B cell (primary cell): ENCODE results near the gene FBN2. TPM values are rescaled to one million over a fixed set of nuclear protein-coding genes. Genes with fewer than 3 reads are reported as not detected.

Source experiments
- ATAC-seq: fragments of 200-7000 bp; cut with Tn5 transposase; one replicate; pipeline ENCODE4 v1.10.0; 2021; ENCODE audit warnings: low read depth, mild to moderate bottlenecking, moderate number of reproducible peaks, moderate library complexity
- CTCF ChIA-PET: fragments of 350-600 bp; sonication (Branson Sonifier 250); formaldehyde crosslinking; loops from one replicate; lab custom pipeline; 2021; ENCODE audit warnings: antibody characterized with exemption, inconsistent platforms; lab: Charles Lee
- POLR2A ChIA-PET: fragments of 350-600 bp; sonication (Branson Sonifier 250); formaldehyde crosslinking; loops from one replicate; lab custom pipeline; 2021; ENCODE audit warnings: antibody characterized with exemption; lab: Charles Lee
- DNase-seq: peaks from one replicate; pipeline ENCODE4 v3.0.0; 2013
- H2AFZ ChIP-seq: 2 replicates; pipeline ENCODE4 v1.6.1; 2012; ENCODE audit warnings: mild to moderate bottlenecking, low read depth, low read length; ENCODE audit not compliant: insufficient read depth, poor library complexity, severe bottlenecking
- H3K27ac ChIP-seq, 2 donors: 1 replicate in 1 of 2; 2 replicates in 1 of 2; pipeline ENCODE4 v1.5.1; 2012 to 2013; ENCODE audit warnings: low read length in 2 of 2, mild to moderate bottlenecking in 2 of 2, moderate library complexity in 1 of 2
- H3K27me3 ChIP-seq, 4 experiments: fragments of 200-600 bp in 1 of 4; sonication (generic) in 1 of 4; replicated peaks in 1 of 4; 1 replicate in 2 of 4; 2 replicates in 2 of 4; pipeline versions ENCODE4 v1.6.1 to v1.7.0; 2013 to 2016; ENCODE audit warnings: low read length in 3 of 4, mild to moderate bottlenecking in 2 of 4, mixed read lengths in 1 of 4, moderate library complexity in 1 of 4; ENCODE audit not compliant: insufficient read depth in 4 of 4, control insufficient read depth in 3 of 4; ENCODE audit errors: control extremely low read depth in 1 of 4
- H3K36me3 ChIP-seq, 2 experiments: replicated peaks in 1 of 2; 1 replicate in 1 of 2; 2 replicates in 1 of 2; pipeline versions ENCODE4 v1.6.1 to v1.7.1; 2013; ENCODE audit warnings: low read length in 1 of 2; ENCODE audit not compliant: insufficient read depth in 2 of 2, control insufficient read depth in 1 of 2; ENCODE audit errors: control extremely low read depth in 1 of 2, extremely low read depth in 1 of 2
- H3K4me1 ChIP-seq, 2 donors: fragments of 200-600 bp in 1 of 2; sonication (generic) in 1 of 2; 1 replicate in 1 of 2; 2 replicates in 1 of 2; pipeline versions ENCODE4 v1.5.1 to v1.6.1; 2013 to 2017; ENCODE audit warnings: low read length in 2 of 2; ENCODE audit not compliant: control insufficient read depth in 2 of 2, insufficient read depth in 2 of 2
- H3K4me2 ChIP-seq: replicated peaks from 2 replicates; pipeline ENCODE3; 2012; ENCODE audit warnings: mild to moderate bottlenecking, low read depth, low read length; ENCODE audit not compliant: poor library complexity, severe bottlenecking
- H3K4me3 ChIP-seq, 5 experiments: fragments of 200-600 bp in 1 of 5; sonication (generic) in 1 of 5; 1 replicate in 3 of 5; 2 replicates in 2 of 5; pipeline versions ENCODE4 v1.5.1 to v1.7.0; 2011 to 2016; ENCODE audit warnings: low read length in 4 of 5, mild to moderate bottlenecking in 4 of 5, low read depth in 2 of 5, control low read depth in 1 of 5, moderate library complexity in 1 of 5; ENCODE audit not compliant: insufficient read depth in 1 of 5; ENCODE audit errors: control extremely low read depth in 1 of 5, extremely low read depth in 1 of 5
- H3K79me2 ChIP-seq: fragments of 200-600 bp; sonication (generic); one replicate; pipeline ENCODE4 v1.6.0; 2016; ENCODE audit warnings: low read length; ENCODE audit not compliant: control insufficient read depth, insufficient read depth
- H3K9ac ChIP-seq: fragments of 200-600 bp; sonication (generic); 2 replicates; pipeline ENCODE4 v1.6.1; 2017; ENCODE audit warnings: mild to moderate bottlenecking, low read length, moderate library complexity
- H3K9me3 ChIP-seq, 3 donors: one replicate each; pipeline versions ENCODE4 v1.6.1 to v1.7.1; 2013; ENCODE audit warnings: low read length in 2 of 3; ENCODE audit not compliant: control insufficient read depth in 2 of 3, insufficient read depth in 1 of 3; ENCODE audit errors: control extremely low read depth in 1 of 3
- H4K20me1 ChIP-seq: 2 replicates; pipeline ENCODE4 v1.6.0; 2012; ENCODE audit warnings: mild to moderate bottlenecking, low read length; ENCODE audit not compliant: insufficient read depth, control insufficient read depth, poor library complexity, severe bottlenecking
- H3K27ac Mint-ChIP-seq: one replicate; pipeline ENCODE4 v1.8.0; 2021; ENCODE audit warnings: mixed read lengths
- H3K27me3 Mint-ChIP-seq: one replicate; pipeline ENCODE4 v1.8.0; 2021; ENCODE audit warnings: mixed read lengths
- H3K4me1 Mint-ChIP-seq: one replicate; pipeline ENCODE4 v1.8.0; 2021; ENCODE audit warnings: mixed read lengths
- H3K4me3 Mint-ChIP-seq: one replicate; pipeline ENCODE4 v1.8.0; 2021; ENCODE audit warnings: mixed read lengths
- H3K9me3 Mint-ChIP-seq: one replicate; pipeline ENCODE4 v1.8.0; 2022; ENCODE audit warnings: mixed read lengths; ENCODE audit not compliant: insufficient read depth
- EZH2 ChIP-seq: IDR thresholded peaks from 2 replicates; pipeline ENCODE4 v1.6.1; 2012; ENCODE audit warnings: borderline replicate concordance, low read depth, mild to moderate bottlenecking, moderate library complexity, low read length; ENCODE audit not compliant: insufficient read depth, poor library complexity, severe bottlenecking
- WGBS: methylation state at CpG from one replicate; pipeline ENCODE4 v1.1.5; 2013; ENCODE audit warnings: missing lambda C conversion rate; ENCODE audit not compliant: insufficient coverage; 5-methylcytosine and 5-hydroxymethylcytosine counted together
- intact Hi-C: fragments of 100-400 bp; cut with micrococcal nuclease; formaldehyde crosslinking; loops from one replicate; pipeline ENCODE4 v1.10.0; 2022
- polyA plus RNA-seq: library from polyadenylated mRNA; depleted of rRNA; stranded (reverse); fragments of >200 nt; gene quantifications from 2 replicates; pipeline ENCODE4 v1.2.3, GENCODE V29; 2012
- total RNA-seq, 2 donors: library from RNA; stranded (reverse); fragments of 120-200 nt in 1 of 2; gene quantifications; 1 replicate in 1 of 2; 2 replicates in 1 of 2; pipeline versions ENCODE4 v1.2.3 to v1.2.4, GENCODE V29; 2013 to 2022
- TF ChIP-seq, protein P1 (sequence below): fragments of 200-600 bp; IDR thresholded peaks from one replicate; pipeline ENCODE4 v1.8.0; 2022; ENCODE audit warnings: antibody characterized with exemption, mild to moderate bottlenecking

The FBN2 gene
- total and polyA plus RNA-seq, 2 donors (not counting 1 experiment from before 2014, with no cell fraction given) = 0.03 TPM; not detected in 1

GRCh38 chr5:128541385-128541784 lies 3.3 kb upstream of the FBN2 start:
- no peak for ATAC-seq
- H3K27ac ChIP-seq = no peak overlapping the region
- POLR2A ChIA-PET = no interaction called here

DNA sequence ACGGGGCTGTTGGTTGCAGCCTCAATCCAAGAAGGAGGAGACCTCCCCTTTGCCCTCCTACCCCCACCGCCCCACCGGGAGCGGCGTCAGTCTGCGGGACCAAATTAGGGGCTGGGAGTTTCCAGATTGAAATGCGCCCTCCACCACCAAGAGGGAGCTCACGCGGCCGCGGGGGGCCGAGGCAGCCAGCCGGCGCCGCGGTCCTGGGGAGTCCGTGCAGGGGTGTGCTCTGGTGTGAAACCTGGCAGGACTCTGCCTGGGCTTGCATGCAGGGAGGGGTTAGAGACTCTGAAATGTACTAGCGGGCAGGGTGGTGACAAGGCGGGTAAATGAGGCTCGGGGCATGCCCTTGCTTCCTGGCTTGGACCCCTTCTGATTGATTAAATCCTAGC lies 989 bp upstream of the FBN2 start:
- no peak overlapping the region for H2AFZ ChIP-seq
- H3K27ac Mint-ChIP-seq = no peak overlapping the region
- POLR2A ChIA-PET = no interaction called here
- no peak for ATAC-seq
- H3K9me3 ChIP-seq = peaks cover 0 to 23% (median 0%) of the 10 kb centered on the region in 3 donors
- H3K4me3 ChIP-seq = no peak overlapping the region
- H3K27ac ChIP-seq = no peak overlapping the region
- peaks cover 0 to 3% of the 10 kb centered on the region in 2 donors for H3K4me1 ChIP-seq
- no peaks in the 10 kb centered on the region for H3K36me3 ChIP-seq
- H3K27me3 ChIP-seq = peaks cover 0 to 36% (median 12%) of the 10 kb centered on the region in 4 experiments
- no peaks in the 10 kb centered on the region for H3K79me2 ChIP-seq
- no peak overlapping the region for H3K4me3 Mint-ChIP-seq
- peaks cover 2% of the 10 kb centered on the region for H3K9me3 Mint-ChIP-seq
- no peak overlapping the region for H3K9ac ChIP-seq
- WGBS = 8% methylated on average over 14 of the region's 20 CpGs
- DNase-seq = no peak
- no peaks in the 10 kb centered on the region for H4K20me1 ChIP-seq
- CTCF ChIA-PET = no interaction called here
- H3K4me1 Mint-ChIP-seq = peaks cover 6% of the 10 kb centered on the region
- intact Hi-C loops = no loop called here
- TF ChIP-seq, protein P1, sequence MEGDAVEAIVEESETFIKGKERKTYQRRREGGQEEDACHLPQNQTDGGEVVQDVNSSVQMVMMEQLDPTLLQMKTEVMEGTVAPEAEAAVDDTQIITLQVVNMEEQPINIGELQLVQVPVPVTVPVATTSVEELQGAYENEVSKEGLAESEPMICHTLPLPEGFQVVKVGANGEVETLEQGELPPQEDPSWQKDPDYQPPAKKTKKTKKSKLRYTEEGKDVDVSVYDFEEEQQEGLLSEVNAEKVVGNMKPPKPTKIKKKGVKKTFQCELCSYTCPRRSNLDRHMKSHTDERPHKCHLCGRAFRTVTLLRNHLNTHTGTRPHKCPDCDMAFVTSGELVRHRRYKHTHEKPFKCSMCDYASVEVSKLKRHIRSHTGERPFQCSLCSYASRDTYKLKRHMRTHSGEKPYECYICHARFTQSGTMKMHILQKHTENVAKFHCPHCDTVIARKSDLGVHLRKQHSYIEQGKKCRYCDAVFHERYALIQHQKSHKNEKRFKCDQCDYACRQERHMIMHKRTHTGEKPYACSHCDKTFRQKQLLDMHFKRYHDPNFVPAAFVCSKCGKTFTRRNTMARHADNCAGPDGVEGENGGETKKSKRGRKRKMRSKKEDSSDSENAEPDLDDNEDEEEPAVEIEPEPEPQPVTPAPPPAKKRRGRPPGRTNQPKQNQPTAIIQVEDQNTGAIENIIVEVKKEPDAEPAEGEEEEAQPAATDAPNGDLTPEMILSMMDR = no peak
- no peak for TF ChIP-seq EZH2
- no peak overlapping the region for H3K4me2 ChIP-seq
- H3K27me3 Mint-ChIP-seq = peaks cover 31% of the 10 kb centered on the region

More at GRCh38 chr5:128541385-128541784, 3.3 kb upstream of the FBN2 start:
- Mint-ChIP-seq H3K27ac (no peak overlapping the region), H3K27me3 (peaks cover 18% of the 10 kb centered on the region), H3K9me3 (no peaks in the 10 kb centered on the region), H3K4me3 (no peak overlapping the region), H3K4me1 (peaks cover 3% of the 10 kb centered on the region)
- no peak for DNase-seq
- H3K36me3 ChIP-seq = no peaks in the 10 kb centered on the region
- peaks cover 0 to 20% (median 3%) of the 10 kb centered on the region in 3 donors for H3K9me3 ChIP-seq
- H3K4me3 ChIP-seq = no peak overlapping the region
- no peak for TF ChIP-seq EZH2
- TF ChIP-seq, protein P1 = no peak
- H4K20me1 ChIP-seq = no peaks in the 10 kb centered on the region
- H3K4me1 ChIP-seq = peaks cover 0 to 3% of the 10 kb centered on the region in 2 donors
- no peak overlapping the region for H3K9ac ChIP-seq
- H2AFZ ChIP-seq = no peak overlapping the region
- H3K27me3 ChIP-seq = peaks cover 0 to 29% (median 9%) of the 10 kb centered on the region in 4 experiments
- WGBS = no CpG with 5 or more reads among the region's 3 CpGs
- intact Hi-C loops = no loop called here
- H3K79me2 ChIP-seq = no peaks in the 10 kb centered on the region
- CTCF ChIA-PET = no interaction called here
- no peak overlapping the region for H3K4me2 ChIP-seq
